Mesothelial cell of epicardium (in vitro differentiated cells): ENCODE data around the gene RNF32. TPM values are rescaled to one million over a fixed set of nuclear protein-coding genes. Genes with fewer than 3 reads are reported as not detected.

ENCODE experiments used
- DNase-seq, 2 experiments: peaks; one replicate each; pipeline ENCODE4 v3.0.0; 2021; ENCODE audit warnings: low spot score in 2 of 2; ENCODE audit not compliant: unreplicated experiment in 2 of 2
- H3K27ac Mint-ChIP-seq: 2 replicates; pipeline ENCODE4 v1.8.0; 2021; ENCODE audit warnings: mixed read lengths
- H3K27me3 Mint-ChIP-seq: 2 replicates; pipeline ENCODE4 v1.8.0; 2021; ENCODE audit warnings: low read depth, mixed read lengths
- H3K36me3 Mint-ChIP-seq: 2 replicates; pipeline ENCODE4 v1.8.0; 2021; ENCODE audit warnings: mixed read lengths
- H3K4me1 Mint-ChIP-seq: 2 replicates; pipeline ENCODE4 v1.8.0; 2021; ENCODE audit warnings: mixed read lengths
- H3K4me3 Mint-ChIP-seq: 2 replicates; pipeline ENCODE4 v1.8.0; 2021; ENCODE audit warnings: mild to moderate bottlenecking, moderate library complexity, mixed read lengths
- H3K9me3 Mint-ChIP-seq: 2 replicates; pipeline ENCODE4 v1.8.0; 2021; ENCODE audit warnings: mixed read lengths
- CTCF ChIP-seq: fragments of 200-600 bp; sonication (generic); IDR thresholded peaks from one replicate; pipeline ENCODE4 v1.5.0; 2021; ENCODE audit warnings: antibody characterized with exemption; ENCODE audit not compliant: unreplicated experiment
- total RNA-seq: library from RNA; stranded (reverse); gene quantifications from 3 replicates; pipeline ENCODE4 v1.2.1, GENCODE V29; 2021

The RNF32 gene
- total RNA-seq, 1 donor from 2014 or later = 1.5 TPM

- TF ChIP-seq CTCF = no peak
- H3K9me3 Mint-ChIP-seq = no peaks in the 10 kb centered on the region
- no peaks in the 10 kb centered on the region for H3K27me3 Mint-ChIP-seq
Measured at GRCh38 chr7:156676263-156676662, 35.7 kb downstream of the RNF32 start.

GRCh38 chr7:156677374-156678054, 36.9 kb downstream of the RNF32 start:
- no peaks in the 10 kb centered on the region for H3K9me3 Mint-ChIP-seq
- no peaks in the 10 kb centered on the region for H3K27me3 Mint-ChIP-seq
- DNase-seq = no peak
- no peaks in the 10 kb centered on the region for H3K4me1 Mint-ChIP-seq
- H3K4me3 Mint-ChIP-seq = no peak overlapping the region
- peaks cover 26% of the 10 kb centered on the region for H3K36me3 Mint-ChIP-seq
- TF ChIP-seq CTCF = no peak
- no peak overlapping the region for H3K27ac Mint-ChIP-seq

More at GRCh38 chr7:156676263-156676662, 35.7 kb downstream of the RNF32 start:
- H3K36me3 Mint-ChIP-seq = peaks cover 26% of the 10 kb centered on the region
- H3K4me3 Mint-ChIP-seq = no peak overlapping the region
- no peaks in the 10 kb centered on the region for H3K4me1 Mint-ChIP-seq
- no peak for DNase-seq
- no peak overlapping the region for H3K27ac Mint-ChIP-seq

- no peak for TF ChIP-seq CTCF
- Mint-ChIP-seq H3K4me3 (no peak overlapping the region), H3K36me3 (peaks cover 21% of the 10 kb centered on the region), H3K9me3 (no peaks in the 10 kb centered on the region), H3K4me1 (no peaks in the 10 kb centered on the region), H3K27ac (no peak overlapping the region), H3K27me3 (no peaks in the 10 kb centered on the region)
- DNase-seq = no peak
Measured at GRCh38 chr7:156680281-156680680, 39.7 kb downstream of the RNF32 start.

- Mint-ChIP-seq H3K4me1 (no peaks in the 10 kb centered on the region), H3K36me3 (peaks cover 9% of the 10 kb centered on the region), H3K27ac (no peak overlapping the region), H3K4me3 (no peak overlapping the region), H3K27me3 (no peaks in the 10 kb centered on the region), H3K9me3 (no peaks in the 10 kb centered on the region)
- DNase-seq = no peak
- no peak for TF ChIP-seq CTCF
Measured at GRCh38 chr7:156682928-156683327, 42.4 kb downstream of the RNF32 start.

GRCh38 chr7:156684251-156684650, 43.7 kb downstream of the RNF32 start:
- no peak for TF ChIP-seq CTCF
- Mint-ChIP-seq H3K27ac (no peak overlapping the region), H3K4me1 (no peaks in the 10 kb centered on the region), H3K4me3 (no peak overlapping the region), H3K36me3 (no peaks in the 10 kb centered on the region), H3K27me3 (no peaks in the 10 kb centered on the region), H3K9me3 (no peaks in the 10 kb centered on the region)
- DNase-seq = no peak
